Measurements from ENCODE around the gene STK17B.

The STK17B gene

GRCh38 chr2:196128749-196129148 is 42.6 kb downstream of the STK17B start:
- no peaks in the 10 kb centered on the region for H3K79me2 ChIP-seq (ENCODE audit: insufficient read depth, low read depth)

GRCh38 chr2:196125596-196125995 is 45.8 kb downstream of the STK17B start:
- Histone ChIP-seq H3K9ac (no peak overlapping the region), H3K4me1 (ENCODE audit: low read depth, poor library complexity, severe bottlenecking) (peaks cover 4% of the 10 kb centered on the region), H2AFZ (ENCODE audit: low read depth) (no peak overlapping the region), H4K20me1 (ENCODE audit: insufficient read depth) (no peaks in the 10 kb centered on the region), H3K36me3 (ENCODE audit: insufficient read depth) (no peaks in the 10 kb centered on the region), H3K4me2 (no peak overlapping the region), H3K79me2 (ENCODE audit: insufficient read depth, low read depth) (no peaks in the 10 kb centered on the region), H3K27me3 (ENCODE audit: insufficient read depth, low read depth) (no peaks in the 10 kb centered on the region), H3K4me3 (IDR thresholded peaks at IDR 0.05; ENCODE audit: insufficient read depth, low read depth, low read length) (no peak overlapping the region), H3K27ac (no peak overlapping the region)
- TF ChIP-seq, protein P1, sequence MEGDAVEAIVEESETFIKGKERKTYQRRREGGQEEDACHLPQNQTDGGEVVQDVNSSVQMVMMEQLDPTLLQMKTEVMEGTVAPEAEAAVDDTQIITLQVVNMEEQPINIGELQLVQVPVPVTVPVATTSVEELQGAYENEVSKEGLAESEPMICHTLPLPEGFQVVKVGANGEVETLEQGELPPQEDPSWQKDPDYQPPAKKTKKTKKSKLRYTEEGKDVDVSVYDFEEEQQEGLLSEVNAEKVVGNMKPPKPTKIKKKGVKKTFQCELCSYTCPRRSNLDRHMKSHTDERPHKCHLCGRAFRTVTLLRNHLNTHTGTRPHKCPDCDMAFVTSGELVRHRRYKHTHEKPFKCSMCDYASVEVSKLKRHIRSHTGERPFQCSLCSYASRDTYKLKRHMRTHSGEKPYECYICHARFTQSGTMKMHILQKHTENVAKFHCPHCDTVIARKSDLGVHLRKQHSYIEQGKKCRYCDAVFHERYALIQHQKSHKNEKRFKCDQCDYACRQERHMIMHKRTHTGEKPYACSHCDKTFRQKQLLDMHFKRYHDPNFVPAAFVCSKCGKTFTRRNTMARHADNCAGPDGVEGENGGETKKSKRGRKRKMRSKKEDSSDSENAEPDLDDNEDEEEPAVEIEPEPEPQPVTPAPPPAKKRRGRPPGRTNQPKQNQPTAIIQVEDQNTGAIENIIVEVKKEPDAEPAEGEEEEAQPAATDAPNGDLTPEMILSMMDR (conservative IDR thresholded peaks at IDR 0.05; ENCODE audit: low read depth, low read length) = no peak

More at GRCh38 chr2:196128749-196129148, 42.6 kb downstream of the STK17B start:
- no peak overlapping the region for H3K9ac ChIP-seq
- TF ChIP-seq, protein P1 (conservative IDR thresholded peaks at IDR 0.05; ENCODE audit: low read depth, low read length) = no peak
- no peak overlapping the region for H3K4me3 ChIP-seq (IDR thresholded peaks at IDR 0.05; ENCODE audit: insufficient read depth, low read depth, low read length)
- H3K36me3 ChIP-seq (ENCODE audit: insufficient read depth) = no peaks in the 10 kb centered on the region
- H3K4me1 ChIP-seq (ENCODE audit: low read depth, poor library complexity, severe bottlenecking) = peaks cover 32% of the 10 kb centered on the region
- H3K4me2 ChIP-seq = no peak overlapping the region
- H3K27ac ChIP-seq = no peak overlapping the region
- no peaks in the 10 kb centered on the region for H3K27me3 ChIP-seq (ENCODE audit: insufficient read depth, low read depth)
- H2AFZ ChIP-seq (ENCODE audit: low read depth) = no peak overlapping the region
- H4K20me1 ChIP-seq (ENCODE audit: insufficient read depth) = no peaks in the 10 kb centered on the region

DNA sequence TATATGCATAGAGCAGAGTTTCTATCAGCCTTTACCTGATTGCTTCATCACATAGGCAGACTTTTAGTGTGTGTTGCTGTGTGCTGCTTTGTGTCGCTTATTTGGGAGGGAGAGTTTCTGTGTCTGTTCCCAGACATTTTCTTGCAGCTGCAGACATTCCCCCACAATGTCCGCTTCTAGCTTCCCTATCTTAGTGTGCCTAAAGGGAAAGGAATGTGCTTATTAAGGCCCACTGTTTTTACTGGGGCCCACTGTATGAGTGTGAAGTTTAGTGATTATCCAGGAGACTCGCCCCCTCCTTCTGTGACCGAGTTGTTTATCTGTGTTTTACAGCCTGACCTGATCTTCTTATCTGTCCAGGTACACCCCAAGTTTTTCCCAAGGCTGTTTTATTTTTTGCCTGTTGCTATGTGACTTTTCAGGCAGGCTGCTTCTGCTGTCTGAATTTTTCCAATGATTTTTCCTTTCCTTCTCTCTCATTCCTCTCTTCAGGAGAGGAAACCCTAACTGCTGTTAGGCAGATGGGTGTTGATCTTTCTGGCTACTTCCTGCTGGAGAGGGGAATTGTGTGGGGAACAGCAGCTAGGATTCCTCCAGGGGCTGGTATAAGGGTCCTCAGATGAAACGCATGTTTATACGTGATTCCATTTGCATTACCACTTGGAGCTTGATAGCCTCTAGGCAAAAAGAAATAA is 47.6 kb downstream of the STK17B start:
- no peak overlapping the region for H3K4me3 ChIP-seq (IDR thresholded peaks at IDR 0.05; ENCODE audit: insufficient read depth, low read depth, low read length)
- H3K9ac ChIP-seq = no peak overlapping the region
- H2AFZ ChIP-seq (ENCODE audit: low read depth) = no peak overlapping the region
- no peak overlapping the region for H3K4me2 ChIP-seq
- TF ChIP-seq, protein P1 (conservative IDR thresholded peaks at IDR 0.05; ENCODE audit: low read depth, low read length) = no peak
- no peak overlapping the region for H3K27ac ChIP-seq
- H3K36me3 ChIP-seq (ENCODE audit: insufficient read depth) = no peaks in the 10 kb centered on the region
- H3K4me1 ChIP-seq (ENCODE audit: low read depth, poor library complexity, severe bottlenecking) = no peaks in the 10 kb centered on the region
- H3K27me3 ChIP-seq (ENCODE audit: insufficient read depth, low read depth) = no peaks in the 10 kb centered on the region
- no peaks in the 10 kb centered on the region for H3K79me2 ChIP-seq (ENCODE audit: insufficient read depth, low read depth)
- H4K20me1 ChIP-seq (ENCODE audit: insufficient read depth) = no peaks in the 10 kb centered on the region

DNA sequence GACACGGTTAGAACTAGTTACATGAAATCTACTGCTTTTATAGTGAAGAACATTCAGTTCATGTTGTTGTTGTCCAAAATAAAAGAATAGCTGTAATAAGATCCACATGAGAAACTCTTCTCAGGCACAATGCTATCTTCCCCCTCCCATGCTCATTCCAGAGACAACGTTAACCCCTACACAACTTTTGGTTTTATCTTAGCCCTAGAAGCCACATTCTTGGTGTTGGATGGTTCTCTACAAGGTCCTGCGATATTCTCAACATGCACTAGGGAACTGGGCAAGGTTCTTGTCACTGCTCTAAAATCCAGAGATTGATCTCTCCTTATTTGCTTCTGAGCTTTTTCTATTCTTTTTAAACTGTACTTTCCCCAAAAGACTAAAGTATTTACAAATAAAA is 51.5 kb downstream of the STK17B start:
- Histone ChIP-seq H3K79me2 (ENCODE audit: insufficient read depth, low read depth) (no peaks in the 10 kb centered on the region), H3K4me2 (no peak overlapping the region), H3K27me3 (ENCODE audit: insufficient read depth, low read depth) (no peaks in the 10 kb centered on the region), H3K4me3 (IDR thresholded peaks at IDR 0.05; ENCODE audit: insufficient read depth, low read depth, low read length) (no peak overlapping the region), H2AFZ (ENCODE audit: low read depth) (no peak overlapping the region), H4K20me1 (ENCODE audit: insufficient read depth) (no peaks in the 10 kb centered on the region), H3K36me3 (ENCODE audit: insufficient read depth) (no peaks in the 10 kb centered on the region), H3K27ac (no peak overlapping the region), H3K4me1 (ENCODE audit: low read depth, poor library complexity, severe bottlenecking) (no peaks in the 10 kb centered on the region), H3K9ac (no peak overlapping the region)
- TF ChIP-seq, protein P1 (conservative IDR thresholded peaks at IDR 0.05; ENCODE audit: low read depth, low read length) = no peak
